ENCODE data around the gene SLC9A3. TPM values are rescaled to one million over a fixed set of nuclear protein-coding genes. Genes with fewer than 3 reads are reported as not detected.

SLC9A3 gene
- total RNA-seq, 1 experiment from 2014 or later = 0.85 TPM

DNA sequence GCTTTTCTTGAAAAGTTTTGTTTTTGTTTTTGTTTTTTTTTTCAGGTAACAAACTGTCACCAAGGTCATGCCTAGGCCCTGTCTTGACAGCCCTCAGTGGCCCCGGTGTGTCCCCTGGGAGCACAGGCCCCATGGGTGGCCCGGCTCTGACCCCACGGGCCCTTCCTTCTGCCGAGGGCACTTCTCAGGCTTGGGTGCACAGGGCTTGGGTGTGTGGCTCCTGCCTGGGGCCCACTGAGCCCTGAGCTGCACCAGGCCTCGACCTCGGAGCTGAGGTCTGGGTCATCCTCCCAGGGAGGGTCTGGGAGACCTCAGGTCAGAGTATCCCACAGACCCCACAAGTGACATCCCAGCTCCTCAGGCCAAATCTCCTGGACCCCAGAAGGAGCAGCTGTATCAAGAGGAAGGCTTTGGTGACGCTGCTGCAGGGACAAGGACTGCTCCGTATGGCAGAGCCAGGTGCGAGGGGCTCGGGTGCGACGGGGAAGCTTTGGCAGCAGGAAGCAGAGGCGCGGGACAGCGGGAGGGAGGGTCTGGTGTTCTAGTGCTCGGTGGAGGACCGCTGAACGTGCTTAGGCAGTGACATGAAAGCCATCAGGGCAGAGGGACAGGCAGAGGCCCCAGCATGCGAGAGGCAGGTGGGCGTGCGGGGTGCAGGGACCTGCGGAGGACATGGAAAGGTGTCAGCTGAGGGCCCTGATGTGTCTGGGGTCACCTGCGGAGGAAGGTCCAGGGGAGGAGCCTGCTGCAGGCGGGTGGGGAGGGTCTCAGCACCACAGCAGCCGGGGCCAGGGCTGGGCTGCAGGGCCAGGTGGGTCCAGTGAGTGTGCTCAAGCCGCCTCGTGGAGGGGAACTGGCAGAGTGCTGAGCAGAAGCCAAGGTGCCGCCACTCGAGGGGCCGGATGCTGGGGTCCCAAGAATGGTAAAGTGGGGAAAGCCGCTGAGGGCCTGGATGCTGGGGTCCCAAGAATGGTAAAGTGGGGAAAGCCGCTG lies 18.4 kb upstream of the SLC9A3 start:
- H3K27me3 Mint-ChIP-seq (ENCODE audit: low read depth) = peaks cover 37% of the 10 kb centered on the region
- Histone ChIP-seq H2BK15ac (ENCODE audit: low read depth, low read length) (no peak overlapping the region; the same call in 1 of the 2 replicates), H4K20me1 (ENCODE audit: control insufficient read depth, insufficient read depth, insufficient read length) (no peaks in the 10 kb centered on the region), H2BK120ac (ENCODE audit: low read depth, low read length, poor library complexity, severe bottlenecking) (no peak overlapping the region), H3K14ac (ENCODE audit: insufficient read depth, low read length) (no peak overlapping the region), H3K56ac (ENCODE audit: insufficient read length, low read depth, low read length) (no peak overlapping the region), H3T11ph (ENCODE audit: low read length) (no peak overlapping the region), H3K23me2 (ENCODE audit: insufficient read length, low read depth, low read length, poor library complexity, severe bottlenecking) (no peaks in the 10 kb centered on the region), H3K23ac (ENCODE audit: insufficient read length, low read depth, low read length) (no peak overlapping the region), H3K27ac (ENCODE audit: insufficient read length, low read depth, low read length) (no peak overlapping the region), H3K4me1 (ENCODE audit: insufficient read depth, low read length) (no peaks in the 10 kb centered on the region), H4K8ac (replicated peaks; ENCODE audit: insufficient read length, low read depth, low read length) (no peak overlapping the region), H3K27me3 (ENCODE audit: insufficient read depth, low read length) (no peaks in the 10 kb centered on the region), H4K91ac (ENCODE audit: insufficient read length, low read depth, low read length) (no peak overlapping the region), H3K4me2 (ENCODE audit: insufficient read depth, insufficient read length, low read length) (no peak overlapping the region), H3K4ac (ENCODE audit: low read depth, low read length) (no peak overlapping the region), H4K5ac (ENCODE audit: insufficient read length, low read depth, low read length) (no peak overlapping the region), H3K79me1 (ENCODE audit: insufficient read depth, low read depth, low read length, poor library complexity, severe bottlenecking) (no peaks in the 10 kb centered on the region), H2AK5ac (ENCODE audit: insufficient read length, low read length) (no peak overlapping the region), H3K18ac (ENCODE audit: insufficient read length, low read depth, low read length) (no peak overlapping the region), H3K9ac (ENCODE audit: extremely low read depth, insufficient read length, low read length) (no peak overlapping the region), H2BK20ac (ENCODE audit: low read depth, low read length, poor library complexity, severe bottlenecking) (no peak overlapping the region), H3K79me2 (ENCODE audit: insufficient read depth, low read length) (no peaks in the 10 kb centered on the region), H2BK5ac (ENCODE audit: insufficient read length, low read length) (no peak overlapping the region), H2AFZ (ENCODE audit: low read length) (no peak overlapping the region), H2BK12ac (ENCODE audit: insufficient read length, low read depth, low read length) (no peak overlapping the region), H3K9me3 (ENCODE audit: control insufficient read depth, low read depth, low read length) (no peaks in the 10 kb centered on the region)
- no peaks in the 10 kb centered on the region for H3K36me3 Mint-ChIP-seq (ENCODE audit: insufficient read depth in 1 of 3, low read depth in 3 of 3)
- no peak for TF ChIP-seq CTCF (conservative IDR thresholded peaks at IDR 0.05)
- no peaks in the 10 kb centered on the region for H3K9me3 Mint-ChIP-seq
- no peak overlapping the region; a peak in 1 of 7 replicates for H3K27ac Mint-ChIP-seq
- no CpG with 5 or more reads among the region's 32 CpGs for WGBS (ENCODE audit: extremely low coverage, insufficient read length, low lambda C conversion rate)
- no peak overlapping the region for H3K4me3 Mint-ChIP-seq
- DNase-seq = no peak
- peaks cover 0 to 5% of the 10 kb centered on the region in 2 experiments; a peak in 1 of 4 replicates for H3K4me1 Mint-ChIP-seq

Measured in H9 (cell line).